ENCODE measurements around the gene MTIF2. TPM values are rescaled to one million over a fixed set of nuclear protein-coding genes. Genes with fewer than 3 reads are reported as not detected.
"Not testable (repeated sequence)": the region's sequence is repeated elsewhere in the genome, so short reads cannot be mapped to it uniquely, and the experiment has no call there.

The MTIF2 gene
- total RNA-seq, 1 donor from 2014 or later: 23.1 TPM

- no peak overlapping the region for H3K27ac ChIP-seq (ENCODE audit: low read depth, low read length)
- no peaks in the 10 kb centered on the region for H3K27me3 Mint-ChIP-seq (ENCODE audit: low read depth, unreplicated experiment)
- no peaks in the 10 kb centered on the region for H4K20me1 ChIP-seq (ENCODE audit: insufficient read depth, low read length)
- H3K4me2 ChIP-seq (ENCODE audit: low read length): no peak overlapping the region
- H3K27me3 ChIP-seq (ENCODE audit: insufficient read depth, low read length): no peaks in the 10 kb centered on the region
- TF ChIP-seq, protein P1, sequence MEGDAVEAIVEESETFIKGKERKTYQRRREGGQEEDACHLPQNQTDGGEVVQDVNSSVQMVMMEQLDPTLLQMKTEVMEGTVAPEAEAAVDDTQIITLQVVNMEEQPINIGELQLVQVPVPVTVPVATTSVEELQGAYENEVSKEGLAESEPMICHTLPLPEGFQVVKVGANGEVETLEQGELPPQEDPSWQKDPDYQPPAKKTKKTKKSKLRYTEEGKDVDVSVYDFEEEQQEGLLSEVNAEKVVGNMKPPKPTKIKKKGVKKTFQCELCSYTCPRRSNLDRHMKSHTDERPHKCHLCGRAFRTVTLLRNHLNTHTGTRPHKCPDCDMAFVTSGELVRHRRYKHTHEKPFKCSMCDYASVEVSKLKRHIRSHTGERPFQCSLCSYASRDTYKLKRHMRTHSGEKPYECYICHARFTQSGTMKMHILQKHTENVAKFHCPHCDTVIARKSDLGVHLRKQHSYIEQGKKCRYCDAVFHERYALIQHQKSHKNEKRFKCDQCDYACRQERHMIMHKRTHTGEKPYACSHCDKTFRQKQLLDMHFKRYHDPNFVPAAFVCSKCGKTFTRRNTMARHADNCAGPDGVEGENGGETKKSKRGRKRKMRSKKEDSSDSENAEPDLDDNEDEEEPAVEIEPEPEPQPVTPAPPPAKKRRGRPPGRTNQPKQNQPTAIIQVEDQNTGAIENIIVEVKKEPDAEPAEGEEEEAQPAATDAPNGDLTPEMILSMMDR (IDR thresholded peaks at IDR 0.05; ENCODE audit: insufficient read depth, low read depth, low read length): no peak
- no peak for TF ChIP-seq EZH2 (IDR thresholded peaks at IDR 0.05; ENCODE audit: insufficient read depth, low read length)
- H3K9me3 Mint-ChIP-seq (ENCODE audit: unreplicated experiment): no peaks in the 10 kb centered on the region
- H3K4me1 ChIP-seq (ENCODE audit: insufficient read depth, low read length): no peaks in the 10 kb centered on the region
- H3K9ac ChIP-seq (ENCODE audit: low read length): no peak overlapping the region
- H3K4me3 Mint-ChIP-seq (ENCODE audit: unreplicated experiment): no peak overlapping the region
- H3K4me3 ChIP-seq (ENCODE audit: insufficient read depth, low read depth, low read length): no peak overlapping the region
- no peak overlapping the region for H2AFZ ChIP-seq (ENCODE audit: low read depth, low read length)
- H3K4me1 Mint-ChIP-seq (ENCODE audit: low read depth, unreplicated experiment): no peaks in the 10 kb centered on the region
- no peaks in the 10 kb centered on the region for H3K36me3 Mint-ChIP-seq (ENCODE audit: low read depth, unreplicated experiment)
- no peak overlapping the region for H3K27ac Mint-ChIP-seq (ENCODE audit: unreplicated experiment)
- no peak for DNase-seq (ENCODE audit: low read depth)
- no peaks in the 10 kb centered on the region for H3K79me2 ChIP-seq (ENCODE audit: insufficient read depth, low read length)
- H3K9me3 ChIP-seq (ENCODE audit: insufficient read depth, low read depth, low read length): no peaks in the 10 kb centered on the region
- peaks cover 20% of the 10 kb centered on the region for H3K36me3 ChIP-seq (ENCODE audit: insufficient read depth, low read length)
- FAIRE-seq: no peak
Observed at GRCh38 chr2:55242617-55243016, 26.4 kb downstream of the MTIF2 start.

DNA sequence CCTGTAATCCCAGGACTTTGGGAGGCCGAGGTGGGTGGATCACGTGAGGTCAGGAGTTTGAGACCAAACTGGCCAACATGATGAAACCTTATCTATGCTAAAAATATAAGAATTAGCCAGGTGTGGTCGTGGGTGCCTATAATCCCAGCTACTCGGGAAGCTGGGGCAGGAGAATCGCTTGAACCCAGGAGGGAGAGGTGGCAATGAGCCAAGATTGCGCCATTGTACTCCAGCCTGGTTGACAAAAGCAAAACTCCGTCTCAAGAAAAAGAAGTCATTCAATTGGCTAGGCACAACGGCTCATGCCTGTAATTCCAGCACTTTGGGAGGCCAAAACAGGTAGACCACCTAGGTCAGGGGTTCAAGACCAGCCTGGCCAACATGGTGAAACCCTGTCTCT, 27.4 kb downstream of the MTIF2 start:
- not testable (repeated sequence) for H3K79me2 ChIP-seq (ENCODE audit: insufficient read depth, low read length); H3K27me3 ChIP-seq (ENCODE audit: insufficient read depth, low read length); H3K4me1 Mint-ChIP-seq (ENCODE audit: low read depth, unreplicated experiment); H3K4me3 Mint-ChIP-seq (ENCODE audit: unreplicated experiment); H3K9ac ChIP-seq (ENCODE audit: low read length); H3K4me2 ChIP-seq (ENCODE audit: low read length); H3K36me3 Mint-ChIP-seq (ENCODE audit: low read depth, unreplicated experiment); H3K27ac ChIP-seq (ENCODE audit: low read depth, low read length); H3K27ac Mint-ChIP-seq (ENCODE audit: unreplicated experiment); H3K9me3 Mint-ChIP-seq (ENCODE audit: unreplicated experiment); H3K4me3 ChIP-seq (ENCODE audit: insufficient read depth, low read depth, low read length); H4K20me1 ChIP-seq (ENCODE audit: insufficient read depth, low read length); FAIRE-seq; H3K27me3 Mint-ChIP-seq (ENCODE audit: low read depth, unreplicated experiment); H2AFZ ChIP-seq (ENCODE audit: low read depth, low read length); DNase-seq (ENCODE audit: low read depth); H3K9me3 ChIP-seq (ENCODE audit: insufficient read depth, low read depth, low read length); H3K4me1 ChIP-seq (ENCODE audit: insufficient read depth, low read length)
- peaks cover 24% of the 10 kb centered on the region for H3K36me3 ChIP-seq (ENCODE audit: insufficient read depth, low read length)

DNA sequence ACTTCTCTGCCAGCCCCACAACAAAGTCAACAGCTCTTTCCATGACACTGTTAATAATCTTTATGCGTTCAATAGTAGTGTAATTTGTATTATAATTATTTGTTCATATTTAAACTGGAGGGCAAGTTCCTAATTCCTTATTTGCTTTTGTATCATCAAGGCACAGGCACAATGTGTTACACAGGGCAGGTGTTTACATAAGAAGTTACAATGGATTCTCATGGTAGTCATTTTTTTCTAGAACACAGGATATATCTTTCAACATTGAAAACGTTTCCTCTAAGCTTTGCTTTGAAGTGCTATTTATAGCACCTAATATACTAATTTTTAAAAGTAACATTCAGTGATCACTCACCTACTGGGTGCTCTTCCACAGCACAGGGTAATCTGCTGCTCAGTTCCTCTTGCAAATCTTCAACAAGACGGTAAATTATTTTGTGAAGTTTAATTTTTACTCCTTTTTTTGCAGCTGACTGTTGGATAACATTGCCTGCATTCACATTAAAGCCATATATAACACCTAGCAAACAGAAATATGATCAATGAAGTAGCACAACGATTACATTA, 29.3 kb downstream of the MTIF2 start:
- Histone ChIP-seq H3K9ac (ENCODE audit: low read length) (no peak overlapping the region), H3K79me2 (ENCODE audit: insufficient read depth, low read length) (peaks cover 13% of the 10 kb centered on the region), H3K36me3 (ENCODE audit: insufficient read depth, low read length) (peaks cover 34% of the 10 kb centered on the region), H3K4me1 (ENCODE audit: insufficient read depth, low read length) (peaks cover 3% of the 10 kb centered on the region), H3K27me3 (ENCODE audit: insufficient read depth, low read length) (no peaks in the 10 kb centered on the region), H3K4me3 (ENCODE audit: insufficient read depth, low read depth, low read length) (no peak overlapping the region), H3K27ac (ENCODE audit: low read depth, low read length) (no peak overlapping the region), H3K9me3 (ENCODE audit: insufficient read depth, low read depth, low read length) (no peaks in the 10 kb centered on the region), H4K20me1 (ENCODE audit: insufficient read depth, low read length) (peaks cover 22% of the 10 kb centered on the region), H3K4me2 (ENCODE audit: low read length) (no peak overlapping the region), H2AFZ (ENCODE audit: low read depth, low read length) (no peak overlapping the region)
- no peak for FAIRE-seq
- TF ChIP-seq, protein P1 (IDR thresholded peaks at IDR 0.05; ENCODE audit: insufficient read depth, low read depth, low read length): no peak
- no peak for TF ChIP-seq EZH2 (IDR thresholded peaks at IDR 0.05; ENCODE audit: insufficient read depth, low read length)
- Mint-ChIP-seq H3K27me3 (ENCODE audit: low read depth, unreplicated experiment) (no peaks in the 10 kb centered on the region), H3K36me3 (ENCODE audit: low read depth, unreplicated experiment) (peaks cover 7% of the 10 kb centered on the region), H3K4me3 (ENCODE audit: unreplicated experiment) (no peak overlapping the region), H3K9me3 (ENCODE audit: unreplicated experiment) (no peaks in the 10 kb centered on the region), H3K27ac (ENCODE audit: unreplicated experiment) (no peak overlapping the region), H3K4me1 (ENCODE audit: low read depth, unreplicated experiment) (peaks cover 7% of the 10 kb centered on the region)
- DNase-seq (ENCODE audit: low read depth): no peak
